ENCODE data around the gene TMC2.

The TMC2 gene

DNA sequence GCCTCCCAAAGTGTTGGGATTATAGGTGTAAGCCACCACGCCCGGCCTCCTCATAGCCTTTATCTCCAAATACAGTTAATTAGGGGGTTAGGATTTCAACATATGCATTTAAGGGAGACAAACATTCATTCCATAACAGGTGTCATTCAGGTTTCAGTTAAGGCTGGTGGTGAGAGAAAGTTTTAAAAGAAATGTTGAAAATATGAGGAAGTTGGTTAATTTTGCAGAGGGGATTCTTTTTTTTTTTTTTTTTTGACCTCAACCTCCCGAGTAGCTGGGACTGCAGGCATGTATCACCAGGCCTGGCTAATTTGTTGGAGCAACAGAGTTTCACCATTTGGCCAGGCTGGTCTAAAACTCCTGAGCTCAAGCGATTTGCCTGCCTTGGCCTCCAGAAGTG is 143.7 kb downstream of the TMC2 start:
- TF ChIP-seq POLR2AphosphoS5 (IDR thresholded peaks at IDR 0.05; ENCODE audit: low read depth, low read length) (no peak), FOXP2 (optimal IDR thresholded peaks at IDR 0.05; ENCODE audit: borderline replicate concordance, extremely low read depth, extremely low read length, insufficient read depth) (no peak), SIN3A (IDR thresholded peaks at IDR 0.05; ENCODE audit: borderline replicate concordance, insufficient read depth, low read length) (no peak), TAF1 (IDR thresholded peaks at IDR 0.05; ENCODE audit: borderline replicate concordance, insufficient read depth, low read length) (no peak)

DNA sequence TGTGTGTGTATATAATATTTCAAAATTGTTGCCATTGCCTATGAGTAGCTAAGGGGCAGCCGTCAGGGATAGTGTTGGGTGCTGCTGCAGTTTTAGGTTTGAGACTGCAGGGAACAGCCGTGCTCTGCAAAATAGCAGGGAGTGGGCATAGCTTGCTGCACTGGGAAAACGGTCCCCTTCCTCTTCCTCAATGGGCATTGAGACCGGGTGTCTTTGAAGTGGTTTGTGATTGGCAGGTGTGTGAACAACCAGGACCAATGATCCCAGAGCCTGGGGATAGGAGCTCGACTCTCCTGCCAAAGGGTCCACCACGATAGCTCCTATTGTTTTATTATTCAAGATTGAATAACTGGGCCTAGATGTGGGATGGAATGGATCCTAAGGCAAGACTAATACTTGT is 151.1 kb downstream of the TMC2 start:
- TF ChIP-seq SIN3A (IDR thresholded peaks at IDR 0.05; ENCODE audit: borderline replicate concordance, insufficient read depth, low read length) (no peak), POLR2AphosphoS5 (IDR thresholded peaks at IDR 0.05; ENCODE audit: low read depth, low read length) (no peak), FOXP2 (optimal IDR thresholded peaks at IDR 0.05; ENCODE audit: borderline replicate concordance, extremely low read depth, extremely low read length, insufficient read depth) (no peak), TAF1 (IDR thresholded peaks at IDR 0.05; ENCODE audit: borderline replicate concordance, insufficient read depth, low read length) (no peak)
- TF ChIP-seq, protein P1, sequence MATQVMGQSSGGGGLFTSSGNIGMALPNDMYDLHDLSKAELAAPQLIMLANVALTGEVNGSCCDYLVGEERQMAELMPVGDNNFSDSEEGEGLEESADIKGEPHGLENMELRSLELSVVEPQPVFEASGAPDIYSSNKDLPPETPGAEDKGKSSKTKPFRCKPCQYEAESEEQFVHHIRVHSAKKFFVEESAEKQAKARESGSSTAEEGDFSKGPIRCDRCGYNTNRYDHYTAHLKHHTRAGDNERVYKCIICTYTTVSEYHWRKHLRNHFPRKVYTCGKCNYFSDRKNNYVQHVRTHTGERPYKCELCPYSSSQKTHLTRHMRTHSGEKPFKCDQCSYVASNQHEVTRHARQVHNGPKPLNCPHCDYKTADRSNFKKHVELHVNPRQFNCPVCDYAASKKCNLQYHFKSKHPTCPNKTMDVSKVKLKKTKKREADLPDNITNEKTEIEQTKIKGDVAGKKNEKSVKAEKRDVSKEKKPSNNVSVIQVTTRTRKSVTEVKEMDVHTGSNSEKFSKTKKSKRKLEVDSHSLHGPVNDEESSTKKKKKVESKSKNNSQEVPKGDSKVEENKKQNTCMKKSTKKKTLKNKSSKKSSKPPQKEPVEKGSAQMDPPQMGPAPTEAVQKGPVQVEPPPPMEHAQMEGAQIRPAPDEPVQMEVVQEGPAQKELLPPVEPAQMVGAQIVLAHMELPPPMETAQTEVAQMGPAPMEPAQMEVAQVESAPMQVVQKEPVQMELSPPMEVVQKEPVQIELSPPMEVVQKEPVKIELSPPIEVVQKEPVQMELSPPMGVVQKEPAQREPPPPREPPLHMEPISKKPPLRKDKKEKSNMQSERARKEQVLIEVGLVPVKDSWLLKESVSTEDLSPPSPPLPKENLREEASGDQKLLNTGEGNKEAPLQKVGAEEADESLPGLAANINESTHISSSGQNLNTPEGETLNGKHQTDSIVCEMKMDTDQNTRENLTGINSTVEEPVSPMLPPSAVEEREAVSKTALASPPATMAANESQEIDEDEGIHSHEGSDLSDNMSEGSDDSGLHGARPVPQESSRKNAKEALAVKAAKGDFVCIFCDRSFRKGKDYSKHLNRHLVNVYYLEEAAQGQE (IDR thresholded peaks at IDR 0.05; ENCODE audit: insufficient read depth in 1 of 2, low read depth in 2 of 2, low read length in 2 of 2) = no peak

DNA sequence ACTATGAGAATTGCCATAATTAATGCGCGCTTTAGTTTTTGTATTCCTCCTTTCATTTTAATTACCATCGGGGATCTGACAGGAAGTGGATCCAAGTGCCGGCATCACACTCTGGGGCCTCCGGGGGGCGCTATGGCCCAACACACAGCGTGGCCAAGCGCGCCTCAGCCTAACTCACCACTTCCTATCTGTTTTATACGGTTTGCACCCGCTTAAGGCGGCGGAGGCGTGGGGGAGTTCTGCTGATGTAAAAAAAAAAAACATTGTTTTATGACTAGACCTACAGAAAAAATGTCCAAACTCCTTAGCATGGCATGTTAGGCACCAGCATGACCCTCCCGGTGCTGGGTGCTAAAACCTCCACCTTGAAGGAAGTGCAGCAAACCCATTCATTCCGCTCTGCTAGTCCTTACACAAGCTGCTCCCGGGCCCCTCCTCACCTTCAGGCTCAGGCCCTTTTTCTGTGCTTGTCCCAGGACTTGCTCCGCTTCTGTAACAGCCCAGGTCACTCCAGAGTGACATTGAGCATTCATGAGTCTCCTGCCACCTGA is 151.7 kb downstream of the TMC2 start:
- TF ChIP-seq SIN3A (IDR thresholded peaks at IDR 0.05; ENCODE audit: borderline replicate concordance, insufficient read depth, low read length) (no peak), FOXP2 (optimal IDR thresholded peaks at IDR 0.05; ENCODE audit: borderline replicate concordance, extremely low read depth, extremely low read length, insufficient read depth) (no peak), TAF1 (IDR thresholded peaks at IDR 0.05; ENCODE audit: borderline replicate concordance, insufficient read depth, low read length) (no peak), POLR2AphosphoS5 (IDR thresholded peaks at IDR 0.05; ENCODE audit: low read depth, low read length) (no peak)
- TF ChIP-seq, protein P1 (IDR thresholded peaks at IDR 0.05; ENCODE audit: insufficient read depth in 1 of 2, low read depth in 2 of 2, low read length in 2 of 2) = no peak

DNA sequence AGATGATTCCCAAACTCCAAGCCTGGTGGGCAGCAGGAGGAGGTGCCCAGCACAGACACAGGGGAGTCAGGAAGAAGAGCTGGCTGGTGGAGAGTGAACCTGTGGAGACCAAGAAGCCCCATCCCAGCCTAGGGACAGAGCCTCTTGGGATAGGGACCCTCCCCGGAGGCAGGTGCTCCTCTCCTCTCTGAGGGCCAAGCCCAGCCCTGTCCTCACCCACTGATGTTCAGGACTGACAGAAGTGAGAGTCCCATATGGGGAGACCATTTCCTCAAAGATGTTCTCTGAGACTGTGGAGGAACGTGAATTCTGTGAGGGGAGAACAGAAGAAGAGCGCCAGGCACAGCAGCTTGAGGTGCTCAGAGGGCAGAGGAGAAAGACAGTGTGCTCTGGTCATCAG is 153.8 kb downstream of the TMC2 start:
- TF ChIP-seq POLR2AphosphoS5 (IDR thresholded peaks at IDR 0.05; ENCODE audit: low read depth, low read length) = no peak
- TF ChIP-seq FOXP2 (optimal IDR thresholded peaks at IDR 0.05; ENCODE audit: borderline replicate concordance, extremely low read depth, extremely low read length, insufficient read depth) = no peak
- TF ChIP-seq TAF1 (IDR thresholded peaks at IDR 0.05; ENCODE audit: borderline replicate concordance, insufficient read depth, low read length) = no peak

DNA sequence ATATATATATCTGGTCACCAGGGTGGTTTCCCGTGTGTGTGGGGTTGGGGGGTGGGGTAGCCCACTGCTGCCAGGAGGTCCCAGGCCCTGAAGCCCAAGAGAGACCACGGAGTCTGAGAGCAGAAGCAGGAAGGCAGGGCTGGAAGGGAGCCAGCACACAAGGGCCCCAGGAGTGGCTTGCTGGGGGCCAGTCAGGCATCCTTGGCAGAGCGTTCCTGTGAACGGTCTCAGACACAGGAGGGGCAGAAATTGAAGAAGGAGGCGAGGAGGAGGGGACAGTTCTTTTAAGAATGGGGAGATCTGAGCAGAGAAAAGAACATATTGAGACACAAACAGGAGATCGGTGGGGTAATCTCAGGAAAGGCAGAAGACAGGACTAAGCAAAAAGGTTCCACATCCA is 154.3 kb downstream of the TMC2 start:
- TF ChIP-seq TAF1 (IDR thresholded peaks at IDR 0.05; ENCODE audit: borderline replicate concordance, insufficient read depth, low read length) = no peak
- TF ChIP-seq POLR2AphosphoS5 (IDR thresholded peaks at IDR 0.05; ENCODE audit: low read depth, low read length) = no peak
- no peak for TF ChIP-seq FOXP2 (optimal IDR thresholded peaks at IDR 0.05; ENCODE audit: borderline replicate concordance, extremely low read depth, extremely low read length, insufficient read depth)
- TF ChIP-seq, protein P1 (IDR thresholded peaks at IDR 0.05; ENCODE audit: insufficient read depth in 1 of 2, low read depth in 2 of 2, low read length in 2 of 2) = no peak
- TF ChIP-seq SIN3A (IDR thresholded peaks at IDR 0.05; ENCODE audit: borderline replicate concordance, insufficient read depth, low read length) = no peak

DNA sequence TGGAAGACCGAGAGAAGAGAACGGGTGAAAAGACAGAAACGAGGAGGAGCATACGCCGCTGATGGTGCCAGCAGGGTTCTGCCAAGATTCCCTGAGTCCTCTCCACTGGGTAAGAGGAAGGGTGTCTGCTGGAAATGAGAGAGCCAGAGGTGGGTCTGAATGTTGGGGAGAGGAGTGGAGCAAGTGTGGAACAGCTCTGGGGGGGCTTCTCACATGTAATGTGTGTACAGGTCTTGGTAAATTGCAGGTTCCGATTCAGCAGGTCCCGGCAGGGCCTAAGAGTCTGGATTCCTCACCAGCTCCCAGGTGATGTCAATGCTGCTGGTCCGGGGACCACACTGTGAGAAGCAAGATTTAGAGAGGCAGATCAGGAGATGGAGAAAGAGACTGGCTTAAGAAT is 154.8 kb downstream of the TMC2 start:
- TF ChIP-seq POLR2AphosphoS5 (IDR thresholded peaks at IDR 0.05; ENCODE audit: low read depth, low read length) (no peak), TAF1 (IDR thresholded peaks at IDR 0.05; ENCODE audit: borderline replicate concordance, insufficient read depth, low read length) (no peak), FOXP2 (optimal IDR thresholded peaks at IDR 0.05; ENCODE audit: borderline replicate concordance, extremely low read depth, extremely low read length, insufficient read depth) (no peak), SIN3A (IDR thresholded peaks at IDR 0.05; ENCODE audit: borderline replicate concordance, insufficient read depth, low read length) (no peak)

Data from PFSK-1 (cell line).